HG03060 (cell line): Measurements from ENCODE around the gene SSU72.
"Not testable (repeated sequence)": the region's sequence is repeated elsewhere in the genome, so short reads cannot be mapped to it uniquely, and the experiment has no call there.

Experiments used
- ATAC-seq: cut with Tn5 transposase; IDR thresholded peaks from one replicate; pipeline ENCODE4 v1.9.1; 2021; ENCODE audit warnings: low read depth, moderate number of reproducible peaks; ENCODE audit not compliant: unreplicated experiment

SSU72 gene

DNA sequence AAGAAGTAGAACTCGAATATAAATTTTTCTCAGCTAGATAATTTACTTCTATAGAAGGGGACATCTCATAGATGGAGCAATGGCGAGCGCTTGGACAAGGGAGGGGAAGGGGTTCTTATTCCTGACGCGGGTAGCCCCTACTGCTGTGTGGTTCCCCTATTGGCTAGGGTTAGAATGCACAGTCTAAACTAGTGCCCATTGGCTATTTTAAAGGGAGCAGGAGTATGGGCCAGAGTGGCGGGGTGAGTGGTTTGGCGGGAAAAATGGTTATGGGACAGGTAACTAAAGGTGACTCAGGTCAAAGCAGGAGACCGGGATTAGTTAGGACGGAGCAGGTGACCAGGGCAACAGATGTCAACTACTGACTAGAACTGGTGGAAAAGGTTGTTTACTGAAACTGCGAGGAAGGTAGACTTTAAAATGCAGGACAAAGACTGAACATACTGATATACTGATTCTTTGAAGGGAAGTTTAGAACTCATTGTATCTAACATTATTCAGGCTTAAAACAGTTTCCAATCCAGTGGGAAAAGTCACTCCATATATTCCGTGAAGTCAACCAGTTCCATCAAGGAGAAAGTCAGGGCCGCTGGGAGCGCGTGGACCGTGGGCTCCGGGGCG is 63.6 kb downstream of the SSU72 start:
- no peak for ATAC-seq

DNA sequence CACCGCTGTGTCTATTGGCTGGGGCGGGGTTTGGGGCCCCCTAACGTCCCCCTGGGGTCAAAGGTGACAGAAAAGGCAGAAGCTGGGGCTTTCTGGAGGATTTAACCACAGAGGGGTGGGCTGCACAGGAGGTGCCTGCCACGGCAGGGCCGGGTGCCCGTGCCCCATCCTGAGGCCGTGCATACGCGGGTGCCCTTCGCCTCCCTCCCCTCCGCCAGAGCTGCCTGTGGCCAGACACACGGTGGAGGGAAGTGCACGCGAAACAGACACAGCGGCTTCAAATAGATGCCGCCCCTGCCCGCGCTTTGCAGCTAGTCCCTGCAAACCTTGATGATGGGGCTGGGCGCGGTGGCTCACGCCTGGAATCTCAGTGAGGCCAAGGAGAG is 65.2 kb downstream of the SSU72 start:
- not testable (repeated sequence) for ATAC-seq

DNA sequence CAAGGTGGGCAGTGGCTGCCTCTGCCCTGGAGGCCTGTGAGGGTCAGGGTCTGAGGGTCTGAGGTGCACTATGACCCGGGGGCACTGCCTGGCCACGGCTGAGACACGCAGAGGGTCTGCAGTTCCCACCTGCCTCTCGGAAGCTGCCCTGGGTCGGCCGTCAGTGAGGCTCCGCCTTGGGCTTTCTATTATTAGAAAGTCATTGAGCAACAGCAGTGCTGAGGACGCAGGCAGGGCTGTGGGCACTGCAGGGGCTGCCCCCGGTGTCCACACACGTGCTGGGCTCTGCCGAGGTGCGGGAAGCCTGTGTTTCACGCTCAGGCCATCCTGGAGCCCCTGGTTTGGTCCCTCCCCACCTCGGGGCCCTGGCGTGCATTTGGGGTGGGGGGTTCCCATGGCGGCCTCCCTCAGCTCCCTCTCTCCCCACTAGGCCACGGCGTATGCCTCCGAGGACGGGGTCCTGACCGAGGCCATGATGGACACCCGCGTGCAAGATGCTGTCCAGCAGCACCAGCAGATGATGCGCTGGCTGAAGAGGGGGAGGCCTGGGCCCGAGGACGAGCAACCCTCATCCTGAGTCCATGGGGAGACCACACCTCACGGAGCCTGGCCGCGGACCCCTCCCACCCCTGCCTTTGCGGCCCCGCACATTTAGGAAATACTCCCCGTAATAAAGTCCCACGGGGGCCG is 65.7 kb downstream of the SSU72 start:
- not testable (repeated sequence) for ATAC-seq

DNA sequence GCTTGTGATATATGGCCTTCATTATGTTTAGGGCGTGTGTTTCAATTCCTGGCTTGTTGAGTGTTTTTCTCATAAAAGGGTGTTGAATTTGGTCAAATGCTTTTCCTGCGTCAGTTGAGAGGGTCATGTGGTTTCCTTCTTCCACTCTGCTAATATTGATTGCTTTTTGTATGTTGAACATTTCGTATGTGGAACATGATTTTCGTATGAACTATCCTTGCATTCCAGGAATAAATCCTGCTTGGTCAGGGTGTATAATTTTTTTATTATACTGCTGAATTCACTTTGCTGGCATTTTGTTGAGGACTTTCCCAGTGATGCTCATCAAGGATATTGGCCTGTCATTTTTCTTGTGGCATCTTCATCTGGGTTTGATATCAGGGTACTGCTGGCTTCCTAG is 67.4 kb downstream of the SSU72 start:
- no peak for ATAC-seq

DNA sequence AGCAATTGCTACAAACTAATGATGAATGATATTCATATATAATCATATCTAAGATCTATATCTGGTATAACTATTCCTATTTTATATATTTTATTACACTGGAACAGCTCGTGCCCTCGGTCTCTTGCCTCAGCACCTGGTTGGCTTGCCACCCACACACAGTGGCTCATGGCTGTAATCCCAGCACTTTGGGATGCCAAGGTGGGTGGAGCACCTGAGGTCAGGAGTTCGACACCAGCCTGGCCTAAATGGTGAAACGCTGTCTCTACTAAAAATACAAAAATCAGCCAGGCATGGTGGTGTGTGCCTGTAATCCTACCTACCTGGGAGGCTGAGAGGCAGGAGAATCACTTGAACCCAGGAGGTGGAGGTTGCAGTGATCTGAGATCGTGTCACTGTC is 68.9 kb downstream of the SSU72 start:
- ATAC-seq = not testable (repeated sequence)

DNA sequence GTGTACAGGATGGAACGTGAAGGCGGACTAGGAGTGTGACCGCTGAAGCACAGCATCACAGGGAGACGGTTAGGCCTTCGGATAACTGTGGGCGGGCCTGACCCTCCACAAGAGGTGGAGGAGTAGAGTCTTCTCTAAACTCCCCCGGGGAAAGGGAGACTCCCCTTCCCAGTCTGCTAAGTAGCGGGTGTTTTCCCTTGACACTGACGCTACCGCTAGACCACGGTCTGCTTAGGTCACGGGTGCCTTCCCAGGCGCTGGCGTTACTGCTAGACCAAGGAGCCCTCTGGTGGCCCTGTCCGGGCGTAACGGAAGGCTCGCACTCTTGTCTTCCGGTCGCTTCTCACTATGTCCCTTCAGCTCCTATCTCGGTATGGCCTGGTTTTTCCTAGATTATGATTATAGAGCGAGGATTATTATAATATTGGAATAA is 69.3 kb downstream of the SSU72 start:
- not testable (repeated sequence) for ATAC-seq

DNA sequence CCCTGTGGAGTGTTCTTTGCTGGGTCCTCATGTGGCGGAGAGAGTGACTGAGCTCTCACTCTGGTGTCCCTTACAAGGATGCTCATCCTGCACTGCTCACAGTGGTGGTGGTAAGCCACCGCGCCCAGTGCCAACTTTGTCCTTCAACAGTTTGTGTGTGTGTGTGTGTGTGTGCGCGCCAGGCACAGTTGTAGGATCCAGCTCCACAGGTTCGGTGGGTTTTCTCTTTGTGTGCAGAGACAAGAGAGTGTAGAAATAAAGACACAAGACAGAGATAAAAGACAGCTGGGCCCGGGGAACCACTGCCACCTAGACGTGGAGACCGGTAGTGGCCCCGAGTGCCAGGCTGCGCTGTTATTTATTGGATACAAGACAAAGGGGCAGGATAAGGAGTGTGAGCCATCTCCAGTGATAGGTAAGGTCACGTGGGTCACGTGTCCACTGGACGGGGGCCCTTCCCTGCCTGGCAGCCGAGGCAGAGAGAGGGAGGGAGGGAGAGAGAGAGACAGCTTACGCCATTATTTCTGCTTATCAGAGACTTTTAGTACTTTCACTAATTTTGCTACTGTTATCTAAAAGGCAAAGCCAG is 69.8 kb downstream of the SSU72 start:
- not testable (repeated sequence) for ATAC-seq

DNA sequence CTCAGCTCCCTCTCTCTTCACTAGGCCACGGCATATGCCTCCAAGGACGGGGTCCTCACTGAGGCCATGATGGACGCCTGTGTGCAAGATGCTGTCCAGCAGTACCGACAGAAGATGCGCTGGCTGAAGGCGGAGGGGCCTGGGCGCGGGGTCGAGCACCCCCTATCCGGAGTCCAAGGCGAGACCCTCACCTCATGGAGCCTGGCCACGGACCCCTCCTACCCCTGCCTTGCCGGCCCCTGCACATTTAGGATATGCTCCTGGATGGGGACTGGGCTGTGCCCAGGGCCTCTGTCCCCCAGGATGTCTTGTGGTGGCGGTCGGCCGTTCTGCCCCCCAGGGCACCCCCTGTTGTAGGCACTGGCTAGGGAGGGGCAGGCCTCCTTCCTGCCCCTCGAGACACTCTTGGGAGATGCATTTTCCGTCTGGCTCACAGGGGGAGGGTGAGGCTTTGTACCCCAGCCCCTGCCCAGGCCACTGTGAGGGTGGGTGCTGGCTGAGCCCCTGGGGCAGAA is 79.1 kb downstream of the SSU72 start:
- ATAC-seq = not testable (repeated sequence)

DNA sequence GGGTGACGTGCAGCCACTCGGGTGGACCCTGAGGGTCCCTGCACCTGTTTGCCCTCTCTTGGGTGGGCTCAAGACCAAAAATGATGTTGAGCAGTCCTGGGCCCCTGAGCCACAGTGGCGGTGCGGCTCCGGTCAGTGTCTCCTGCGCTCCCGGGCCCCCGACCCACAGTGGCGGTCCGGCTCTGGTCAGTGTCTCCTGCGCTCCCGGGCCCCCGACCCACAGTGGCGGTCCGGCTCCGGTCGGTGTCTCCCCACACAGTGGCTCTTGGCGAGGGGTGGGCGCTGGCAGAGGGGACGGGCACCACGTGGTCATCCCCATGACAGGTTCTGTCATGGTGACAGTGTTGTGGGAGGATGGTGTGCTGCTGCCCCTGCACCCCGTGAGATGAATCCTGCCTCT is 80.4 kb downstream of the SSU72 start:
- not testable (repeated sequence) for ATAC-seq
